HG02884 (cell line): Measurements from ENCODE around the gene COPS9.
A peak's percentile ranks its signal among the peaks of the same experiment; 100 is the strongest.

Experiments used
- ATAC-seq: cut with Tn5 transposase; IDR thresholded peaks from one replicate; pipeline ENCODE4 v1.9.1; 2021; ENCODE audit warnings: mild to moderate bottlenecking, moderate library complexity; ENCODE audit not compliant: unreplicated experiment

The COPS9 gene

DNA sequence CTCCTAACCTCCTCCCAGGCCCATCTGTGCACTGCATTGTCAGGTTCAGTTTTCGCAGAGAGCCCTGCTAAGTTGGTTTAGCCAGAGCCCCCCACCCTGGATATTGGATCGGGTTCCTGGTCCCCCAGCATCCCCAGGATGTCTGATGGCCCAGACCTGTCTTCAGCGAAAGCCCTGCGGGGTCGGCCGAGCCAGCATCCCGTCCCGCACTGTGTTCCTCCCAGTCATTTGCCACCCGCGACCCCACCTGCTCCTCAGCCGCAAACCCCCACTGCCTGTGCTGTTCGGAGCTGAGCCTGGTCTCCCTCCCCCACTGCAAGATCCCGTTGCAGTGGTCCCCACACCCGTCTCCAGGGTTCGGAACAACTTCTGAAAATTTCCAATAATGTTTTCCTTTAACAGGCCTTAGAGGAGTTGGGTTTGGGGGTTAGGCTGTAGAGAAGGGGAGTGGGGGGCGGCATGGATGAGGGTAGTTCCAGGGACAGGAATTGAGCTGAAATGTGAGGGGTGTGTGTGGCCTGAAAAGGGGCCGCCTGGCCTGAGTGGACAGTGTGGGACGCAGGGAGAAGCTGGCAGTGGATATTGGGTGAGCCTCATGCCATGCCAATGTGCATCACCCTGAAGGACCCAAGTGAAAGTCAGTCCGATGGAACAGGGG lies 1.6 kb upstream of the COPS9 start:
- no peak for ATAC-seq

DNA sequence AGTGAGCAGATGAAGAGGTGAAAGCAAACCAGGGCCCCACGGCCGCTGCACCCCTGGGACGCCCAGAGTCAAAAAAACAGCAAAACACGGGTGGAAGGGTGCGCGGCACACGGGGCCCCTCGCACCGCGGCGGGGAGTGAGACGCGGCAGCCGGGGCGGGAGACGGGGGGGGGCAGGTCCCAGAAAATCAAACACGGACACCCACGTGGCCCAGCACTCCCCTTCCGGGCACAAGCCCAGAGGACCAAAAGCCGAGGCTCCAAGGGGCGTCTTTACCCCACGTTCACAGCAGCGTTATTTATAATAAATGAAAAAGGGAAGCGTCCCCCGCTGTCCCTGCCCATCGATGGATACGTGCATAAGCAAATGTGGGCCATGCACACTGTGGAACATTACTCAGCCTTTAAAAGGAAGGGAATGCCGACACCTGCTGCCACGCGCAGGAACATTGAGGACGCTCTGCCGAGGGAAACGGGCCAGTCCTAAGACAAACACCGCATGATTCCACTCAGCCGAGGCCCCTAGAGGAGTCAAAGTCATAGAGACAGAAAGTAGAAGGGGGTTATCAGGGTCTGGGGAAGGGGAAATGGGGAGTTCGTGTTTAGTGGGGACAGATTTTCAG lies 677 bp upstream of the COPS9 start:
- peak; percentile 14 for ATAC-seq

DNA sequence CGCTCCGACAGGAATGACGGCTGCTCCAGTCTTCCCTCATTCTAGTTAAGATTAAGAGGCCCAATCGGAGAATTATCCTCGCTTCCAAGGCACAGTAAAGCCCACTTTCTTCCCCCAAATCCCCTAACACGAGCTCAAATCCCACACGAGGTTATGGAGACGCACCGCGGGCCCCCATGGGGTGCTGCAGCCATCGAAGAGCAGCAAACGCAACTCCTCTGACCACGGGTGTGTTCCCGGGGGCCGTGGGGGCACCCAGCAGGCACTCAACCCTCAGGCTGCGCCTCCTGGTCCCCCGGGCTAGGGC lies 446 bp downstream of the COPS9 start:
- peak; percentile 8 for ATAC-seq

DNA sequence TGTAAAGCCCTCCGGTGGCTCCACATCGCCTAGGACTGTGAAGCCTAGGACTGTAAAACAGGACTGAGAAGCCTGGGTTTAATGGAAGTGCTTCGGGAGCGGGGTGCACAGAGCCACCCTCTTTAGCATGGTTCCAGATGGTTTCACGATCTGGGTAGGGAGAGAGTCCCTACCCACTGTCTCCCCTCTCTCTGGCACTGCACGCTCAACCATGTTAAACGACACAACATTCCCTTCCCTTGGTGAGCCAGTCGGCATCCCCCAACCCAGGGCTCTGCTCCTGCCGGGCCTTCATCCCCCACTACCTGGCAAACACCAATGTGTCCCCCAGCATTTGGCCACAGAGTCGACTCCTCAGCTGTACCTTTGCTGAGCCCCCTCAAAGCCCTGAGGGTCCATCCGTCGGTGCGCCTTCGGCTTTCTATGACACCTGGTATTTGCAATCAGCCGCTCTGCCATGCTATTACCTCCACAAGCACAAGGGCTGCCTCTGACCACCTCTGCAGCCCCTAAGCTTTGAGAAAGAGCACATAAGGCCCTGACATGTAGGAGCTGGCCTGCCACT lies 1.1 kb downstream of the COPS9 start:
- ATAC-seq: no peak

DNA sequence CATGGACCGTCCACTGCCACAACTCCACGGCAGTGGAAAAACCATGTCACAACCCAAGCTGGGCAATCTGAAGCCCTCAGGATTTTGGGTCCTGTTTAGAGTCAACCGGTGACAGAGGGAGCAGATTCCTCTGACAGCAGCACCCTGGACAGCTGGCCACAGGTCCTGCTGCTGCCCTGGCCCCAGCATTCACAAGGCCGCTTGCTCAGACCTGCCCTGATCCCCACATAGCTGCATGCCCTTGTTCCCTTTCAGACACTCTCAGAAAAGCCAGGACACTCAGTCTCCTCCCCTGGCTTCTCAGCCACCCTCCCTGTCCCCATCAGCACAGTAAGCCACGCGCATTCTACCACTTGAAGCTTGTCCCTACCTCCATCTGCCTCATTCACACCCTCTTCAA lies 1.6 kb downstream of the COPS9 start:
- no peak for ATAC-seq

DNA sequence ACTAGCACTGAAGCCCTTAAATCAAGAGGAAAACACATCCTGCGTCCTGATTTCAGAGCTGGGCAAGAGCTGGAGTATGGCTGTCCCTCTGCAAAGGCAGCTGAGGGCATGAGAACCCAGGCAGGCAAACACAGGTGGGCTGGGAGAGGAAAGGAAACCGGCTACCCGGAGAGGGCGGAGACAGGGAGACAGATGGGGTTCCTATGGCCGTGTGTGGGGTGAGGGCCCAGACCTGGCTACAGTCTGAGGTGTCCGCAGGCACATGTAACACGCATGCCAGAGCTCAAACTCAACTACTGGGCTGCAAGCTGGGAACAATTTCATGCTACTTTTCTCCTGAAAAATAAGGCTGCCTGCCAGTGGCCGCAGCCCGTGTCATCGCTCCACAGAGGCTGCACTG lies 2.7 kb downstream of the COPS9 start:
- ATAC-seq: no peak

DNA sequence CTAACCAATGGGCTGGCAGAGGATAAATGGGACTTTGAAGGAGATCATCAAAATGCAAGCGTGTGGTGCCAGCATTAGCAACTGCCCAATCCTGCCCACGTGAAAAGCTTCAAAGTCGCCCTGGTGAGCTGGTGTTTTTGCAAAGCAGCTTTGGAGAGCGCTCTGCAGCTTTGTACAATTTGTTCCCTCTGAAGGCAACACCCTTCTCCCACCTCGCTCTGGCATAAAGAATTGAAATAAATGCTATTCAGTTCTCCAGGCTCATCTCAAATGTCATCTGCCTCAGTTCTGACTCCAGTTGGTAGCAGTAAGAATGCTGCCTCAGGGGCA lies 3.5 kb downstream of the COPS9 start:
- ATAC-seq: no peak

DNA sequence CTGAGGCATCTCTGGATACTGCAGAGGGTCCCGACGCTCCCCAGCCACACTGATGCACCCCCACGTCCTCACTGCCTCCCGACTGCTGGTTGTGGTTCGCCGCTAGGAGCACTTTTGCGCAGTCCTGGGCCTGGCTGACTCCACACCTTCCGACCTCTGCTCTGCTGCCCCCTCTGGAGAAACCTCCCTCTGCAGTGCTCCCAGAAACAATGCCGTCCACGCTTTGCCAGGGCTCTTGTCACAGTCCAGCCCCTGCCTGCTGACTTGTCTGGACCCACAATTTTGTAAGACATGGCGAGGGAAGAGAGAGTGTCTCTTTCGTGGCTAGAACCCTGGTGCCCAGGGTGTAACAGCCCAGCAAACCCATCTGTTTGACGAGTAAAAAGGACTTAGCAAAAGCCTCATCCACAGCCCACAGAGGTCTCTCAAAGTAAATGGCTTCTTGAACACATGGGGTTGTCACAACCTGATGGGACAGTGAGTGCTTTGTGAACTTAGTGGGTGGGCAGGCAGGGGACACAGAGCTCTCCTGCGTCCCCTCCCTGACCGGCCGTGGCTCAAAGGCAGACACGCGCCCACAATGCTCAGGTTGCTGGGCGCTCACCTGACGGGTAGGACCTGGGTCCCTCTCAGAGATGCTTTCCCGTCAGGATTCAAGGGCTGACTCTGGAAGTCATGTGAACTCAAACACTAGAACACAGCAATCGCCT lies 4.0 kb downstream of the COPS9 start:
- no peak for ATAC-seq

DNA sequence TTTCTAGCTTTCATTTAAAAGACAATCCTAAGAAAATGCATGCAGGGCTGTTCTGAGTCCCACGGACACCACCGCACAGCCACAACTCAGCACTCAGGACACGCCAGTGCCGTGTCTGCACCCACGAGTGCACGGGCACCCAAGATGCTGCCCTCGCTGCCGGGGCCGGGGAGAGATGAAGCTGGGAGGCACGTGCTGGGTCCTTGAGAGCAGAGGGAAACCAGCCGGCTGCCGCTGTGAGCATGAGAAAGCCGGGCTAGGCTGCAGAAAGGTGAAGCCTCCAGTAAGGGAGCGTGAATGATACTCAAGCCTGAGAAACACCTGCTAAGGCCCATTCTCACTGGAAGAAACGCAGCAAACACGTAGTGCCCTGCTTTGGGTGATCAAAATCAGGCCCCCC lies 4.8 kb downstream of the COPS9 start:
- no peak for ATAC-seq

DNA sequence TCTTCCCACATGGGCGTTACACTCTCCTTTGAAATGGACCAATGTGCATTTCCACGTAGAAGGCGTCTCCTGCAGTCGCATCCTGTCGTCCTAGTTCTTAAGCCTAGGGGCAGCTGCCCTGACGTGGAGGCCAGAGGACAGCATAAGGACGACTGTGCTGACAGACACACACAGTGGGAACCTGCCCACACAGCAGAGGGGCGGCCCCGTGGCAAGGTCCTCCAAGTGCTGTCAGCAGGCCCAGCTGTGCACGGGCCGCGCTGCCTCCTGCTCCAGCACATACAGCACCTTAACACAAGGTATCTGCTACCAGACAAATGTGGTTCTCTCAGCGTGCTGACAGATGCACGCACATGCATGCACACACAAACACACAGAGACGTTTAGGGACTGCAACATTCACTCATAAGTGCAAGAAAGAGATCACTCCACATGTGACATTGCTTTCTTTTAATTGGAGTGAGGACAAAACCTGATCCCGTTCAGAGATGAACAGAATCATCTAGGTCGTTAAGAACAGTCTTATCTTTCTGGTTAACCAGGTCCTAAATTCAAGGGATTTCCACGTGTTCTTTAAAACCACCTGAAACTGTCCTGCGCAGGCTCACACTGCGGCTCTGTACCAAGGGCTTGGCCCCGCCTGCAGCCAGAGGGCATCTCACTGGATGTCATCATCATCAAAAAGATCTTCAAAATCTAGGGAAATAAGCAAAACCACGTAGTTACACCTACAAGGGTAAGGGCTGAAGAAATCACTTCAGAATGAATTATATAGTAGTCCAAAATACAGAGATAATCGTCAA lies 5.5 kb downstream of the COPS9 start:
- ATAC-seq: no peak

DNA sequence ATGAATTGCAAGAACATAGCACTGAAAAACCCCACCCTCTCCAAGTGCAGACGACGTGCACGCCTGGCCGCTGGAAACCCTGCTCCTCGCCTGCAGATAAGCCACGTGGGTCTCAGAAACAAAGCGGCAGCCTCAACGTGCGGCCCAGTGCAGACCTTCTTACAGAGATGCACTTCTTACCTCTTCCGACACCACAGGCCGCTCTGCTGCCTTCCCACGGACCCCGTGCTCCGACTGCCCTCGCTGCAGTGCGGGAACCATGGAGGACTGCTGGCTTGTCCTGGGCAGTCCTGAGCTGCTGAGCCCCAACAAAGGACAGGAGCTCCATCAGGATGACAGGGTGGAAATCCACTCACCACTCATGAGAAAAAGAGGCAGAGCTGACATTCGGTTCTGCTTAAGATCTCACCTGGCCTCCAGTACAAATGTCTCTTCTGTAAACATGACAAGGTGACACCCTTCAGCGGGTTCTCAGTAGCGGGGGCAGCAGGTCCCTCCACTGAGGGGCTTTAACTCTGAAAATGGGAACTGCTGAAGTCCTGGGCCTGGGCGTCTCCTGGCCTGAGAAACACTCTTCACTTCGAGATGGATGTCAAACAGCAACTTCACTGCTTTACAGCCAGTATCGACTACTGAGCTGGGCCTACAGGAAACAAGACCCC lies 6.2 kb downstream of the COPS9 start:
- ATAC-seq: no peak

DNA sequence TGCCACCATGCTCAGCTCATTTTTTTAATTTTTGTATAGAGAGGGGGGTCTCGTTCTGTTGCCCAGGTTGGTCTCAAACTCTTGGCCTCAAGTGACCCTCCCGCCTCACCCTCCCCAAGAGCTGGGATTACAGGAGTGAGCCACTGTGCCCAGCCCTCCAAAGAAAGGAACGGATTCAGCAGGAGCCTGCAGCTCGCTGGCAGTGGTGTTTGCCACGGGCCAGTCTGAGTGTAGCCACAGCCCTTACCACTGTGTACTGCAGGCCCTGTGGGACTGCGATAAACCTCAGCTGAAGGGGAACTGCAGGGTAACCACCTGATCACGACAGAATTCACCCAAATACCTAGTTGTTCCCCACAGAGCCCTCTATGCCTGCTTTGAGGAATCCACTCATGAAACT lies 6.8 kb downstream of the COPS9 start:
- no peak for ATAC-seq

DNA sequence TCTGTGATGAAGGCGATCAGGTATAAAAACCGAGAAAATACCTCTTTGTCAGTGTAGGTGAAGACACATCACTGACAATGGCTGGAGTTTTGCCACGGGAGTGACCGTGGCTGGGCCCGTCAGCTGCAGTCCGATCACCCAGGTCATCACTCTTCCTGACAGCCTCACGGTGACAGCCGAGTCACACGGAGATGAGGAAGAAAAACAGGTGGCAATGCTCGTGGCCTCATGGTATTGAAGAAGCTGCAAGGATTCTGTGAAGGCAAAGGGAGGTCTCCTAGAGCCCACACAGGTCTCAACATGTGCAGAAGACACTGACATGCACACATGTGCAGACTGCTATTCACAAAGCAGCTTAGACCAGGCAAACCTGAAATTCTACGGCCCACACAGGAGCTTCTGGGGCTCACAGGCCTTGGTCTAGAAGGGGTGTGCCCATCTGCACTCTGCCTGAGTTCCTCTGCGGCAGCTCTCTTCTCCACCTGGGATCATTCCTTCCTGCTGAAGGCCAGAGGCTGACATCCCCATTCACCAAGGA lies 7.4 kb downstream of the COPS9 start:
- no peak for ATAC-seq

DNA sequence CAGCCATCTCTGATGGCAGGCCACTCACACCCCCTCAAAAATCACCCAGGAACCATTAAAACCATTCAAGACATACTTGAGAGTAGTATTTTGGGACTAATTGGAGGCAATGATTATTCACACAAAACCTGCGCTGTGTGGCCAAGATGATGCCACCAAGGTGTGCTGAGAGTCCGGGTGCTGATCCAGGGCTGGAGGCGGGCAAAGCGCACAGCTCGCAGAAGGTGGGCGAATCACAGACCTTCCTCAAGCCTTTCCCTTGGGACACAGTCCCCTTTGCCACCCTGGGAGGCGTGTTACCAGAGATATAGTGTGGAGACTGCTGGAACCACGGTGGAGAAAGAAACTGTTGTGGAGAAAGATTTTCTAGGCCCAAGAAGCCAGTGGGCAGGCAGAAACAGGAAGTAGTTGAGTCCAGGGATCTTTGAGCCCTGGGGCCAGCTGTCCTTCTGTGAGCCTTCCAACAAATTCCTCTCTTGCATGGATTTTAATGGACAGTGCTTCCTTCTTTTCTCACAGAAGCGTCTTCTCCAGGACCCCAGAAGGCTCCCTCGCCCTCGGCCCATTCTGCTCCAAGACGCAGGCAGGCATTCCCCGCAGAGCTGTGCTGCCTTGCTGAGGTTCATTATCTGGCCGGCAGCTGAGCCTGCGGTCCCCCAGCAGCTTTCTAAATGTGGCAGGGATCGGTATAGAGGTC lies 8.0 kb downstream of the COPS9 start:
- ATAC-seq: no peak

DNA sequence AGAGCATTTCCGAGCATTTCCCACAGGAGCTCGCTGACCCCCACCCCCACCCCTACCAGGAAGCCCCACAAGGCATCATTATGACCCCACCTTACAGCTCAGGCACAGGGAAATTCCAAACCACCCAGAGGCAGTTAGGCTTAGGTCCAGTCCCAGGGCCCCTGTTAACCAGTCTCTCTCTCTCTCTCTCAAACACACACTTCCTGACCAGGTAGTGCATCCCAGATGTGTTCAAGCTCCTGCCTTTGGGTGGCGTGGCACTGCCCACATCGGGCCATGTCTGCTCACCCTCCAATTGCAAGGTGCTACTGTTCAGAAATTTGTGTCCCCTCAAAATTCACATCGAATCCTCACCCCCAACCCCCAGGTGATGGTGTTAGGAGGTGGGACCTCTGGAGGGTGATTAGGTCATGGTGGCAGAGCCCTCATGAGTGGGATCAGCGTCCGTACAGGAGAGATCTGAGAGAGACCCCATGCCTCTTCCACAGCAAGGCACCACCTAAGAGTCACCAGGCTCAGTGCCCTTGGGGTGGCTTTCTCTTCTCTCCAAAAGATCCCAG lies 8.8 kb downstream of the COPS9 start:
- no peak for ATAC-seq

DNA sequence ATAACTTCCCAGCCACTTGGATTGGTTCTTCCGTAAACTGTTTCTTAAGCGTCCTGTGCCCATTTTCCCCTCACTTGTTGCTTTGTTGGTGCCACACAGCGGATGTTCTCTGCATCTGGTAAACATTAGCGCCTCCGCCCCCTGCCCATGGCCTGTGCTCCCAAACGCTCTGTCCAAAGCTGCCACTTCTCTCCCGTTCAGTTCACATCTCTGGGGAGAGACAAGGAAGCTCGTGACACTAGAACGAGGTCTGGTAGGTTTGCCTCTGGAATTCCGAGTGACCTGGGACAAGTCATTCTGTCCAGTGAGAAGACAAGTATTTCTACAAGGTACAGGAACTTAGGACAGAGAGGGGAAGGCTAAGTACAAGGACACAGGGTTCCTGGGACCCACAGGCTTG lies 9.4 kb downstream of the COPS9 start:
- ATAC-seq: no peak

DNA sequence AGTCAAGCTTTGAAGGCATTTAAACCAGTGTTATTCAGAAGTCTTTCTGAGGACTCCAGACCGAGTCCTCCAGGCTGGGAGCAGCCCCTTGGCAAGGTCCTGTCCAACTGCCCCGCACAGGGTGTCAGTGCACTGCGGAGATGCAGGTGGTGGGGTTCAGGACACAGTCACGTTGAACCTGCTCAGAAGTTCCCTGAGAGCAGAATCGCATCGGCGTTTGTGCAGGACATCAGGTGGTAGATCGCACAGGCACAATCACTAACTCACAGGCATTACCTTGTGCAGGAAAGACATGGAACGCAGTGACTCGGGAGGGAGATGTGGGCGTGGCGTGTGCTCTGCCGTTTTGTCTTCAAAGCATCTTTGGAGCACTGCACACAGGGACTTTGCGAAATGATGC lies 10.4 kb downstream of the COPS9 start:
- ATAC-seq: no peak

DNA sequence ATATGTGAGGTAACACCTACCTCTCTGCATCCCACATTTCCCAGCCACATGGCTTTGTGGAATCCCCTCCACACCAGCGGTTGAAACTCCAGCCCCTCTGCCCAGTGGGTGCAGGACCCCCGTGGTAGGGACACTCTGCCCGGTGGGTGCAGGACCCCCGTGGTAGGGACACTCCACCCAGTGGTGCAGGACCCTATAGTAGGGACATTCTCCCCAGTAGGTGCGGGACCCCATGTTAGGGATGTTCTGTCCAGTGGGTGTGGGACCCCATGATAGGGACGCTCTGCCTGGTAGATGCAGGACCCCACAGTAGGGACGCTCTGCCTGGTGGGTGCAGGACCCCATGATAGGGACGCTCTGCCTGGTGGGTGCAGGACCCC lies 11.5 kb downstream of the COPS9 start:
- no peak for ATAC-seq

DNA sequence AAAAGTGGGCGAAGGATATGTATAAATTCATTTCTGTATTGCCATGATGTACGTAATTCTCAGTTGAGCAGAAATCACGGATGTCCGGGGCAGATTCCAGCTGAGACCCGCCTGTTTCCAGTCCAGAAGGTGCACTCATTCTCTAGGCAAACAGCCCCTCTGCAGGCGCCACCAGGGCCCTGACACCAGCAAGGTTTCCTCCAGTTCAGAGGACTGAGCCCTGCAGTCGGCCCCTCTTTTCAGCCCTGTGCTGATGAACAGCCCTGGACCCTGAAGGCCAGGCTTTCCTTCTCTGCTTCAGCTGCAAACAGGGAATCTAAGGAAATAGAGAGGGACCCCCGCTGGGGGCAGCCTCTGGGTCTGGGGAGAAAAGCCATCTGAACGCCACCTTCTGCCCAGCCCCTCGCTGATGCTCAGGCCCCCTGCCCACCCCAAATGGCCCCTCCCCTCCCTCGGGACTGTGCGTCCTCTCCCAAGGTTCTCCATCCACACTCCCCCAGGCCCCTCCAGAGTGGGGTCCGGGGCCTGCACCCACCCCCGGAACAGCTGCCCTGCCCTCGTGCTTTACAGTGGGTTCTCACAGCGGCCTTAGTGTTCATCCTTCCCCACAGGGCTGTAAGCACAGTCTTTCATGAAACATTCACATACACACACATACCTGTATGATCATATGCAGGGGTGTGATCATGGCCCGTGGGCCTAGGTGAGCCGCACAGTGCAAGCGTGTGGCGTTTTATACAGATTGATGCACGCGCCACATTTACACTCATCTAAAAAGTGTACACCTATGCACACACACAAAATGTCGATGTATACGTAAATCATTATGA lies 12.1 kb downstream of the COPS9 start:
- ATAC-seq: no peak
